GM23248 (cell line): ENCODE measurements around the gene ITGB6.

Experiments
- EZH2 ChIP-seq: fragments of 200-600 bp; sonication (generic); IDR thresholded peaks from 2 replicates; pipeline ENCODE4 v1.6.1; 2018; ENCODE audit warnings: antibody characterized with exemption, mild to moderate bottlenecking; ENCODE audit not compliant: insufficient read depth, poor library complexity, severe bottlenecking
- EZH2phosphoT487 ChIP-seq: fragments of 200-600 bp; sonication (generic); IDR thresholded peaks from 2 replicates; pipeline ENCODE4 v1.6.1; 2018; ENCODE audit warnings: antibody characterized with exemption, moderate library complexity, mild to moderate bottlenecking, low read depth; ENCODE audit not compliant: insufficient read depth

- no peak for TF ChIP-seq EZH2
- TF ChIP-seq EZH2phosphoT487: no peak
Measured at GRCh38 chr2:160203007-160203406, 2.9 kb upstream of the ITGB6 start.
